Type B pancreatic cell (in vitro differentiated cells): ENCODE results near the gene HUS1. TPM values are rescaled to one million over a fixed set of nuclear protein-coding genes. Genes with fewer than 3 reads are reported as not detected.

Source experiments
- DNase-seq: peaks from one replicate; pipeline ENCODE4 v3.0.0; 2021; ENCODE audit warnings: mixed read lengths; ENCODE audit not compliant: unreplicated experiment; ENCODE audit errors: extremely low spot score
- H3K27ac Mint-ChIP-seq: 2 replicates; pipeline ENCODE4 v1.8.0; 2021; ENCODE audit warnings: mild to moderate bottlenecking, mixed read lengths
- H3K27me3 Mint-ChIP-seq: 2 replicates; pipeline ENCODE4 v1.8.0; 2021; ENCODE audit warnings: mixed read lengths
- H3K36me3 Mint-ChIP-seq: 2 replicates; pipeline ENCODE4 v1.8.0; 2021; ENCODE audit warnings: mixed read lengths
- H3K4me1 Mint-ChIP-seq: one replicate; pipeline ENCODE4 v1.8.0; 2021; ENCODE audit warnings: mixed read lengths; ENCODE audit not compliant: unreplicated experiment
- H3K4me3 Mint-ChIP-seq: 2 replicates; pipeline ENCODE4 v1.8.0; 2021; ENCODE audit warnings: mild to moderate bottlenecking, mixed read lengths
- H3K9me3 Mint-ChIP-seq: 2 replicates; pipeline ENCODE4 v1.8.0; 2021; ENCODE audit warnings: mixed read lengths
- CTCF ChIP-seq: fragments of 200-600 bp; sonication (generic); conservative IDR thresholded peaks from 2 replicates; pipeline ENCODE4 v1.5.0; 2021; ENCODE audit warnings: antibody characterized with exemption, mild to moderate bottlenecking
- total RNA-seq: library from RNA; stranded (reverse); gene quantifications from 2 replicates; pipeline ENCODE4 v1.2.1, GENCODE V29; 2021; ENCODE audit warnings: low replicate concordance

The HUS1 gene
- total RNA-seq, 1 donor from 2014 or later = 34.5 TPM

GRCh38 chr7:47940088-47941013 lies 39.1 kb downstream of the HUS1 start:
- Mint-ChIP-seq H3K27me3 (no peaks in the 10 kb centered on the region), H3K9me3 (no peaks in the 10 kb centered on the region), H3K36me3 (no peaks in the 10 kb centered on the region), H3K4me1 (peaks cover 47% of the 10 kb centered on the region), H3K4me3 (no peak overlapping the region), H3K27ac (peak overlapping the region; percentile 41)
- DNase-seq = no peak
- TF ChIP-seq CTCF = no peak

GRCh38 chr7:47939425-47940036 lies 39.9 kb downstream of the HUS1 start:
- TF ChIP-seq CTCF = no peak
- Mint-ChIP-seq H3K27me3 (no peaks in the 10 kb centered on the region), H3K4me3 (no peak overlapping the region), H3K27ac (no peak overlapping the region), H3K36me3 (no peaks in the 10 kb centered on the region), H3K9me3 (no peaks in the 10 kb centered on the region), H3K4me1 (peaks cover 44% of the 10 kb centered on the region)
- no peak for DNase-seq

- no peak for DNase-seq
- Mint-ChIP-seq H3K27ac (no peak overlapping the region), H3K4me1 (peaks cover 48% of the 10 kb centered on the region), H3K9me3 (no peaks in the 10 kb centered on the region), H3K36me3 (no peaks in the 10 kb centered on the region), H3K27me3 (no peaks in the 10 kb centered on the region), H3K4me3 (no peak overlapping the region)
- TF ChIP-seq CTCF = no peak
Observed at GRCh38 chr7:47938574-47939165, 40.7 kb downstream of the HUS1 start.

- H3K27me3 Mint-ChIP-seq = no peaks in the 10 kb centered on the region
- H3K4me3 Mint-ChIP-seq = no peak overlapping the region
- peaks cover 43% of the 10 kb centered on the region for H3K4me1 Mint-ChIP-seq
- TF ChIP-seq CTCF = no peak
- no peak for DNase-seq
- no peak overlapping the region for H3K27ac Mint-ChIP-seq
- no peaks in the 10 kb centered on the region for H3K36me3 Mint-ChIP-seq
- H3K9me3 Mint-ChIP-seq = no peaks in the 10 kb centered on the region
Observed at GRCh38 chr7:47937711-47938573, 41.5 kb downstream of the HUS1 start.

- peaks cover 46% of the 10 kb centered on the region for H3K4me1 Mint-ChIP-seq
- no peak overlapping the region for H3K4me3 Mint-ChIP-seq
- no peak for DNase-seq
- H3K27ac Mint-ChIP-seq = no peak overlapping the region
- no peaks in the 10 kb centered on the region for H3K36me3 Mint-ChIP-seq
- TF ChIP-seq CTCF = no peak
- no peaks in the 10 kb centered on the region for H3K9me3 Mint-ChIP-seq
- H3K27me3 Mint-ChIP-seq = no peaks in the 10 kb centered on the region
Observed at GRCh38 chr7:47937065-47937687, 42.2 kb downstream of the HUS1 start.
